ENCODE measurements around the gene PMEL.
"Not testable (repeated sequence)": the region's sequence is repeated elsewhere in the genome, so short reads cannot be mapped to it uniquely, and the experiment has no call there.

The PMEL gene

GRCh38 chr12:55983232-55983842, 17.5 kb upstream of the PMEL start:
- H4K20me1 ChIP-seq, result peaks cover 27% of the 10 kb centered on the region
- H3K4me3 ChIP-seq, result peak overlapping the region; percentile 38; the same call in 1 of the 2 replicates
- H3K36me3 ChIP-seq, result peaks cover 73% of the 10 kb centered on the region
- H3K9ac ChIP-seq, result peak overlapping the region; percentile 23; the same call in 1 of the 2 replicates
- H3K4me1 ChIP-seq, result peaks cover 57% of the 10 kb centered on the region
- peak overlapping the region; percentile 57 for H3K27ac ChIP-seq
- peak overlapping the region; percentile 65 for H3K4me2 ChIP-seq
- TF ChIP-seq Cebpa-rat (IDR thresholded peaks at IDR 0.05), result no peak
- no peaks in the 10 kb centered on the region for H3K27me3 ChIP-seq
- no peaks in the 10 kb centered on the region for H3K9me3 ChIP-seq

DNA sequence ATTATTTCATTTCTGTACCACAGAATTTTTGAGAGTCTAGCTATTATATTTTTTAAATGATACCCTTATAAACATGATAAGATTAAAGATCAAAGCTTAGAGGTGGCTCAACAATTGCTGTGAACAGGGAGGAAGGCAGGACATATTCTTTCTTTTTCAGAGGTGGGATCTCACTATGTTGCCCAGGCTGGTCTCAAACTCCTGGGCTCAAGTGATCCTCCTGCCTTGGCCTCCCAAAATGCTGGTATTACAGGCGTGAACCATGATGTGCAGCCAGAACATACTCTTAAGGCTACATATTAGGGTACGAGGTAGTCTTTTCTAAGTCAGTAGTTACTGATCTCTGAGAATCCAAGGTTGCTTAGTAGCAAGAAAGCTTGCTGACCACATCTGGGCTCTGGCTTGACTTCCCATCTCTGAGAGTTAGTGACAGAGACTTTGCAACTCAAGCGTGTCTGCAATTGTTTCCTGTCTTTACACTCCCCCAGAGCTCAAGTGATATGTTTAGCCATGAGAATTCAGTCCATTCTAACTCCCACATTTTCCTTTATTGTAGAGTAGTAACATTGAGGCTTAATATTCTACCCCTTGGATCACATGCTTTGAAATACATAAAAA, 16.6 kb upstream of the PMEL start:
- Histone ChIP-seq H3K4me2 (peak overlapping the region; percentile 65), H3K27me3 (no peaks in the 10 kb centered on the region), H4K20me1 (peaks cover 27% of the 10 kb centered on the region), H3K9ac (peak overlapping the region; percentile 23; the same call in 1 of the 2 replicates), H3K9me3 (no peaks in the 10 kb centered on the region), H3K27ac (peak overlapping the region; percentile 45; the same call in 1 of the 2 replicates), H3K4me1 (peaks cover 66% of the 10 kb centered on the region), H3K36me3 (peaks cover 64% of the 10 kb centered on the region), H3K4me3 (peak overlapping the region; percentile 38; the same call in 1 of the 2 replicates)
- TF ChIP-seq Cebpa-rat (IDR thresholded peaks at IDR 0.05), result no peak

DNA sequence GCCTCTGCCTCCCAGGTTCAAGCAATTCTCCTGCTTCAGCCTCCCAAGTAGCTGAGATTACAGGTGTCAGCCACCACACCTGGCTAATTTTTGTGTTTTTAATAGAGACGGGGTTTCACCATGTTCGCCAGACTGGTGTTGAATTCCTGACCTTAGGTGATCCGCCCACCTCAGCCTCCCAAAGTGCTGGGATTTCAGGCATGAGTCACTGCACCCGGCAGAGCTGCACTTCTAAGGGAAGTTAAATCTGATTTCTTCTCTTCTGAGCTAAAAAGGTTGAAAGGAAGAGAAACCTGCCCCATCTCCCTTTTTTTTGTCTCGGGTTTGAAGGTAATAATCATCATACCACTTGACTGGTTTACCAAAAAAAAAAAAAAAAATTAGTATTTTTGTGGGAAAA, 16.0 kb upstream of the PMEL start:
- not testable (repeated sequence) for H3K9me3 ChIP-seq
- H3K27ac ChIP-seq, result peak overlapping the region; percentile 33; the same call in 1 of the 2 replicates

DNA sequence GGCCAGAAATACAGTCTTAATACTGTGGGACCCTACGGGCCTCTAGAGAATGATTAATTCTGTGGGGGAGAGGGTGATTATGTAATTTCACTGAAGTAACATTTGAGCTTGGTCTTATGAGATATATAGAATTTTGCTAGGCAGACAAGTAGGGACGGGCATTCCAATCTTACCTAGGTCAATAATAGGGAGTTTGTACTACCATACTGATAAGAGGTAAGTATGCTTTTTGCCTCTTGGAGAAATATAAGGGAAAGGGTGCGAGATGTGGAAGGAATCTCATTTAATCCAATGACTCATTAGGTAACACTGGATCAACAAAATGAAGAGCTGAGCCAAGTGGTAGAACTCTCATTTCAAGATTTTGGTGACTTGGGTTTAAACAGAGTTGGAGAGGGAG, 13.2 kb upstream of the PMEL start:
- Histone ChIP-seq H4K20me1 (peaks cover 27% of the 10 kb centered on the region), H3K4me1 (peaks cover 73% of the 10 kb centered on the region), H3K4me3 (no peak overlapping the region), H3K4me2 (no peak overlapping the region), H3K9ac (no peak overlapping the region), H3K36me3 (peaks cover 35% of the 10 kb centered on the region), H3K27ac (no peak overlapping the region), H3K27me3 (no peaks in the 10 kb centered on the region), H3K9me3 (no peaks in the 10 kb centered on the region)
- no peak for TF ChIP-seq Cebpa-rat (IDR thresholded peaks at IDR 0.05)

More for the DNA sequence above, 16.0 kb upstream of the PMEL start:
- Histone ChIP-seq H4K20me1 (peaks cover 27% of the 10 kb centered on the region), H3K4me1 (peaks cover 71% of the 10 kb centered on the region), H3K36me3 (peaks cover 58% of the 10 kb centered on the region), H3K4me2 (peak overlapping the region; percentile 65)
- H3K27me3 ChIP-seq, H3K9ac ChIP-seq, H3K4me3 ChIP-seq: not testable (repeated sequence)

- Histone ChIP-seq H3K36me3 (peaks cover 35% of the 10 kb centered on the region), H4K20me1 (peaks cover 27% of the 10 kb centered on the region), H3K27ac (peak overlapping the region; percentile 63; the same call in 1 of the 2 replicates), H3K9ac (no peak overlapping the region), H3K27me3 (no peaks in the 10 kb centered on the region), H3K4me1 (peaks cover 66% of the 10 kb centered on the region), H3K4me3 (no peak overlapping the region), H3K9me3 (no peaks in the 10 kb centered on the region), H3K4me2 (peak overlapping the region; percentile 90)
- TF ChIP-seq Cebpa-rat (IDR thresholded peaks at IDR 0.05), result no peak
Measured at GRCh38 chr12:55978393-55978792, 12.6 kb upstream of the PMEL start.

- peaks cover 68% of the 10 kb centered on the region for H3K4me1 ChIP-seq
- no peaks in the 10 kb centered on the region for H3K27me3 ChIP-seq
Measured at GRCh38 chr12:55974308-55974730, 8.5 kb upstream of the PMEL start.

GRCh38 chr12:55973599-55974307, 7.9 kb upstream of the PMEL start, which contains the start of gene RAB5B:
RAB5B (plus strand) TSS chr12:55974078; CDS start chr12:55986961, 12,883 bp downstream.
- Histone ChIP-seq H3K4me3 (peak within 1 kb of the TSS; percentile 98), H3K9me3 (no peaks in the 10 kb centered on the region), H3K9ac (peak within 1 kb of the TSS; percentile 94), H3K27ac (peak within 1 kb of the TSS; percentile 84), H3K27me3 (no peaks in the 10 kb centered on the region), H4K20me1 (peaks cover under 1% of the 10 kb centered on the region; the same call in 1 of the 2 replicates), H3K36me3 (peaks cover 36% of the 10 kb centered on the region), H3K4me2 (peak within 1 kb of the TSS; percentile 90), H3K4me1 (peaks cover 68% of the 10 kb centered on the region)
- TF ChIP-seq Cebpa-rat (IDR thresholded peaks at IDR 0.05), result no peak

More at GRCh38 chr12:55974308-55974730, 8.5 kb upstream of the PMEL start:
- peak overlapping the region; percentile 94 for H3K9ac ChIP-seq
- peaks cover 36% of the 10 kb centered on the region for H3K36me3 ChIP-seq
- H3K9me3 ChIP-seq, result no peaks in the 10 kb centered on the region
- no peak for TF ChIP-seq Cebpa-rat (IDR thresholded peaks at IDR 0.05)
- H3K4me3 ChIP-seq, result peak overlapping the region; percentile 98
- H3K27ac ChIP-seq, result peak overlapping the region; percentile 84
- peak overlapping the region; percentile 90 for H3K4me2 ChIP-seq
- H4K20me1 ChIP-seq, result peaks cover 6% of the 10 kb centered on the region; the same call in 1 of the 2 replicates

- no peaks in the 10 kb centered on the region for H3K9me3 ChIP-seq
- H3K4me3 ChIP-seq, result peak overlapping the region; percentile 98
- H3K4me1 ChIP-seq, result peaks cover 68% of the 10 kb centered on the region
- H3K36me3 ChIP-seq, result peaks cover 40% of the 10 kb centered on the region
- H3K9ac ChIP-seq, result peak overlapping the region; percentile 72
- peak overlapping the region; percentile 28; the same call in 1 of the 2 replicates for H3K27ac ChIP-seq
- TF ChIP-seq Cebpa-rat (IDR thresholded peaks at IDR 0.05), result no peak
- H4K20me1 ChIP-seq, result no peaks in the 10 kb centered on the region; the same call in 1 of the 2 replicates
- peak overlapping the region; percentile 83 for H3K4me2 ChIP-seq
- H3K27me3 ChIP-seq, result no peaks in the 10 kb centered on the region
Measured at GRCh38 chr12:55972911-55973598, 7.2 kb upstream of the PMEL start.

DNA sequence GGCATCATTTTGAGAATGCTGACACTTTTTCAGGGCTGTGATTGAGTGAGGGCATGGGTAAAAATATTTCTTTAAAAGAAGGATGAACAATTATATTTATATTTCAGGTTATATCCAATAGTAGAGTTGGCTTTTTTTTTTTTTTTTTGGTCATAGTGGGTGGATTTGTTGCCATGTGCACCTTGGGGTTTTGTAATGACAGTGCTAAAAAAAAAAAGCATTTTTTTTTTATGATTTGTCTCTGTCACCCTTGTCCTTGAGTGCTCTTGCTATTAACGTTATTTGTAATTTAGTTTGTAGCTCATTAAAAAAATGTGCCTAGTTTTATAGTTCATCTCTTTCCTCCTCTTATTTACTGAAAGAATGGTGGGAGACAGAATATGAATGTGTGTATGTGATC, 6.6 kb upstream of the PMEL start:
- Histone ChIP-seq H3K4me3 (peak overlapping the region; percentile 98), H3K9ac (peak overlapping the region; percentile 72), H3K27ac (no peak overlapping the region), H3K4me2 (peak overlapping the region; percentile 83), H3K36me3 (peaks cover 41% of the 10 kb centered on the region), H3K4me1 (peaks cover 68% of the 10 kb centered on the region), H4K20me1 (no peaks in the 10 kb centered on the region; the same call in 1 of the 2 replicates), H3K27me3 (no peaks in the 10 kb centered on the region), H3K9me3 (no peaks in the 10 kb centered on the region)
- TF ChIP-seq Cebpa-rat (IDR thresholded peaks at IDR 0.05), result no peak

Data from BLaER1 (cell line).